HEK293 (cell line): ENCODE data around the gene ARHGAP26.

Experiments
- CTCF ChIA-PET: fragments of 350-600 bp; formaldehyde crosslinking; extraction: SDS; loops from one replicate; lab custom pipeline; 2021; ENCODE audit warnings: antibody characterized with exemption; lab: Yijun Ruan, JAX
- POLR2A ChIA-PET: fragments of 300-600 bp; formaldehyde crosslinking; extraction: SDS; loops from one replicate; lab custom pipeline; 2020; ENCODE audit warnings: antibody characterized with exemption, inconsistent platforms; lab: Yijun Ruan, JAX
- H3K27ac ChIP-seq: fragments of 200-500 bp; sonication (Bioruptor generic); 2 replicates; pipeline ENCODE4 v1.5.1; 2014; ENCODE audit warnings: low read depth, low read length, control low read depth, inconsistent platforms; ENCODE audit errors: extremely low read depth
- H3K36me3 ChIP-seq, 2 experiments: fragments of 200-500 bp in 1 of 2; sonication (Bioruptor generic) in 1 of 2; 1 replicate in 1 of 2; 2 replicates in 1 of 2; pipeline ENCODE4 v1.5.1; 2014 to 2017; ENCODE audit warnings: inconsistent platforms in 2 of 2, low read length in 2 of 2; ENCODE audit not compliant: control insufficient read depth in 2 of 2, insufficient read depth in 1 of 2
- H3K4me1 ChIP-seq: fragments of 200-500 bp; sonication (Bioruptor generic); 2 replicates; pipeline ENCODE4 v1.5.1; 2014; ENCODE audit warnings: mild to moderate bottlenecking, low read length, inconsistent platforms; ENCODE audit not compliant: control insufficient read depth, insufficient read depth
- H3K4me3 ChIP-seq: 2 replicates; pipeline ENCODE4 v1.5.1; 2011; ENCODE audit warnings: low read depth, mild to moderate bottlenecking, control low read depth, low read length, moderate library complexity
- H3K9me3 ChIP-seq: fragments of 200-500 bp; sonication (Bioruptor generic); 2 replicates; pipeline ENCODE4 v1.5.1; 2014; ENCODE audit warnings: low read depth, low read length, inconsistent platforms; ENCODE audit not compliant: control insufficient read depth, insufficient read depth
- GFI1B ChIP-seq: fragments of 450-650 bp; formaldehyde crosslinking; IDR thresholded peaks from 2 replicates; pipeline ENCODE4 v1.5.1; 2016; ENCODE audit warnings: missing biosample characterization, missing genetic modification characterization
- GLI4 ChIP-seq: fragments of 450-650 bp; formaldehyde crosslinking; IDR thresholded peaks from 2 replicates; pipeline ENCODE4 v1.5.1; 2016; ENCODE audit warnings: missing biosample characterization, missing genetic modification characterization
- MEIS1 ChIP-seq: sonication (generic); formaldehyde crosslinking; IDR thresholded peaks from 2 replicates; pipeline ENCODE4 v1.8.1; 2022; ENCODE audit warnings: missing genetic modification reagents, mild to moderate bottlenecking, borderline replicate concordance
- PBX3 ChIP-seq: sonication (generic); formaldehyde crosslinking; IDR thresholded peaks from 2 replicates; pipeline ENCODE4 v1.8.1; 2022; ENCODE audit warnings: mild to moderate bottlenecking, moderate library complexity, missing genetic modification reagents
- TRIM28 ChIP-seq: IDR thresholded peaks from 2 replicates; pipeline ENCODE4 v1.6.1; 2011; ENCODE audit warnings: low read length, control low read depth, borderline replicate concordance
- ZNF155 ChIP-seq: fragments of 450-650 bp; formaldehyde crosslinking; IDR thresholded peaks from 2 replicates; pipeline ENCODE4 v1.5.1; 2016; ENCODE audit warnings: missing biosample characterization, missing genetic modification characterization
- ZNF157 ChIP-seq: fragments of 450-650 bp; formaldehyde crosslinking; IDR thresholded peaks from 2 replicates; pipeline ENCODE4 v1.5.1; 2016; ENCODE audit warnings: missing biosample characterization, missing genetic modification characterization
- ZNF221 ChIP-seq: fragments of 450-650 bp; formaldehyde crosslinking; IDR thresholded peaks from 2 replicates; pipeline ENCODE4 v1.5.1; 2017; ENCODE audit warnings: missing biosample characterization, missing genetic modification characterization, borderline replicate concordance
- ZNF302 ChIP-seq: fragments of 450-650 bp; formaldehyde crosslinking; IDR thresholded peaks from 2 replicates; pipeline ENCODE4 v1.5.1; 2016; ENCODE audit warnings: missing biosample characterization, missing genetic modification characterization, low read depth
- ZNF398 ChIP-seq: fragments of 450-650 bp; formaldehyde crosslinking; IDR thresholded peaks from 2 replicates; pipeline ENCODE4 v1.5.1; 2017; ENCODE audit warnings: missing biosample characterization, missing genetic modification characterization
- ZNF404 ChIP-seq: fragments of 450-650 bp; formaldehyde crosslinking; IDR thresholded peaks from 2 replicates; pipeline ENCODE4 v1.5.1; 2017; ENCODE audit warnings: missing biosample characterization, missing genetic modification characterization
- ZNF561 ChIP-seq: fragments of 450-650 bp; IDR thresholded peaks from 2 replicates; pipeline ENCODE4 v1.5.1; 2018; ENCODE audit warnings: missing biosample characterization, missing genetic modification characterization, borderline replicate concordance
- ZNF664 ChIP-seq: fragments of 450-650 bp; formaldehyde crosslinking; IDR thresholded peaks from 2 replicates; pipeline ENCODE4 v1.5.1; 2016; ENCODE audit warnings: missing biosample characterization, missing genetic modification characterization
- ZNF677 ChIP-seq: fragments of 450-650 bp; IDR thresholded peaks from 2 replicates; pipeline ENCODE4 v1.5.0; 2018; ENCODE audit warnings: missing biosample characterization, mild to moderate bottlenecking, missing genetic modification characterization, moderate library complexity
- ZNF791 ChIP-seq: fragments of 450-650 bp; formaldehyde crosslinking; IDR thresholded peaks from 2 replicates; pipeline ENCODE4 v1.5.1; 2016; ENCODE audit warnings: missing biosample characterization, missing genetic modification characterization
- ZSCAN4 ChIP-seq: fragments of 450-650 bp; formaldehyde crosslinking; IDR thresholded peaks from 2 replicates; pipeline ENCODE4 v1.5.1; 2017; ENCODE audit warnings: missing biosample characterization, missing genetic modification characterization
- TF ChIP-seq, protein P1 (sequence below): fragments of 450-650 bp; formaldehyde crosslinking; IDR thresholded peaks from 2 replicates; pipeline ENCODE4 v1.5.1; 2016; ENCODE audit warnings: missing biosample characterization, missing genetic modification characterization, borderline replicate concordance

The ARHGAP26 gene

GRCh38 chr5:143057580-143057999 lies 287.4 kb downstream of the ARHGAP26 start:
- no peaks in the 10 kb centered on the region for H3K9me3 ChIP-seq
- TF ChIP-seq GFI1B (no peak), ZSCAN4 (tag by site-specific recombination) (no peak), ZNF677 (no peak), ZNF157 (tag by site-specific recombination) (no peak), GLI4 (tag by site-specific recombination) (no peak), PBX3 (no peak), ZNF664 (tag by site-specific recombination) (no peak), ZNF404 (no peak), MEIS1 (CRISPR knock-in tag) (no peak), ZNF561 (tag by site-specific recombination) (no peak), ZNF221 (no peak), ZNF791 (tag by site-specific recombination) (no peak)
- TF ChIP-seq, protein P1, sequence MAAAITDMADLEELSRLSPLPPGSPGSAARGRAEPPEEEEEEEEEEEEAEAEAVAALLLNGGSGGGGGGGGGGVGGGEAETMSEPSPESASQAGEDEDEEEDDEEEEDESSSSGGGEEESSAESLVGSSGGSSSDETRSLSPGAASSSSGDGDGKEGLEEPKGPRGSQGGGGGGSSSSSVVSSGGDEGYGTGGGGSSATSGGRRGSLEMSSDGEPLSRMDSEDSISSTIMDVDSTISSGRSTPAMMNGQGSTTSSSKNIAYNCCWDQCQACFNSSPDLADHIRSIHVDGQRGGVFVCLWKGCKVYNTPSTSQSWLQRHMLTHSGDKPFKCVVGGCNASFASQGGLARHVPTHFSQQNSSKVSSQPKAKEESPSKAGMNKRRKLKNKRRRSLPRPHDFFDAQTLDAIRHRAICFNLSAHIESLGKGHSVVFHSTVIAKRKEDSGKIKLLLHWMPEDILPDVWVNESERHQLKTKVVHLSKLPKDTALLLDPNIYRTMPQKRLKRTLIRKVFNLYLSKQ (tag by site-specific recombination): no peak
- POLR2A ChIA-PET: no interaction called here
- no peak overlapping the region for H3K27ac ChIP-seq
- CTCF ChIA-PET: no interaction called here
- peaks cover 29% of the 10 kb centered on the region for H3K4me1 ChIP-seq
- H3K4me3 ChIP-seq: no peak overlapping the region
- no peaks in the 10 kb centered on the region for H3K36me3 ChIP-seq

DNA sequence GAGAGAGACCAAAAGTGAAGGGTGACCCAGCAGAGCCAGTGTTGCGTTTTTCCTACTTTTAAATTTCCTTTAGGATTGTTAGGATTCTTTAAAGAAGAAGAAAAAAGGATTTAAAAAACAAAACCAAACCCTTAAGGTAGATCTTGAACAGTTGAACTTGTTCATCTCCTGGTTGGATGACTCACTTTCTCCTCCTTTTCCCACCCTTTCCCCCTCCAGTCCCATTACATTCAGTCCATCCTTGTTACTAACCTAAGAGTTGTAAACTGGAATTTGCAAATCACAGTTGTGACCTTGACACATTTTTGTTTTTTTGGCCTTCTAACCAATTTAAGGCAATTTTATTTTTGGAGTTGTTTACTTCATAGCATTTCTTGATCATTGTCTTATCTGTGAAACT lies 289.2 kb downstream of the ARHGAP26 start:
- Histone ChIP-seq H3K9me3 (no peaks in the 10 kb centered on the region), H3K27ac (no peak overlapping the region), H3K36me3 (no peaks in the 10 kb centered on the region), H3K4me3 (no peak overlapping the region), H3K4me1 (peaks cover 24% of the 10 kb centered on the region)
- POLR2A ChIA-PET: no interaction called here
- CTCF ChIA-PET: interaction anchor here (0.7 kb wide), 3 partner anchors 97 to 138 kb away, joined by 3 to 4 read pairs (median 4); no protein-coding TSS in a partner anchor
- TF ChIP-seq ZNF155 (no peak), TRIM28 (no peak), ZNF398 (tag by site-specific recombination) (peak; percentile 50), ZNF302 (tag by site-specific recombination) (no peak)
